GM12801 (cell line): ENCODE measurements around the gene ASAP3.

Experiments used
- TF ChIP-seq, protein P1 (sequence below): IDR thresholded peaks from one replicate; pipeline ENCODE4 v1.5.1; 2011; ENCODE audit warnings: control low read depth; ENCODE audit not compliant: insufficient read length; ENCODE audit errors: extremely low read depth

ASAP3 gene

DNA sequence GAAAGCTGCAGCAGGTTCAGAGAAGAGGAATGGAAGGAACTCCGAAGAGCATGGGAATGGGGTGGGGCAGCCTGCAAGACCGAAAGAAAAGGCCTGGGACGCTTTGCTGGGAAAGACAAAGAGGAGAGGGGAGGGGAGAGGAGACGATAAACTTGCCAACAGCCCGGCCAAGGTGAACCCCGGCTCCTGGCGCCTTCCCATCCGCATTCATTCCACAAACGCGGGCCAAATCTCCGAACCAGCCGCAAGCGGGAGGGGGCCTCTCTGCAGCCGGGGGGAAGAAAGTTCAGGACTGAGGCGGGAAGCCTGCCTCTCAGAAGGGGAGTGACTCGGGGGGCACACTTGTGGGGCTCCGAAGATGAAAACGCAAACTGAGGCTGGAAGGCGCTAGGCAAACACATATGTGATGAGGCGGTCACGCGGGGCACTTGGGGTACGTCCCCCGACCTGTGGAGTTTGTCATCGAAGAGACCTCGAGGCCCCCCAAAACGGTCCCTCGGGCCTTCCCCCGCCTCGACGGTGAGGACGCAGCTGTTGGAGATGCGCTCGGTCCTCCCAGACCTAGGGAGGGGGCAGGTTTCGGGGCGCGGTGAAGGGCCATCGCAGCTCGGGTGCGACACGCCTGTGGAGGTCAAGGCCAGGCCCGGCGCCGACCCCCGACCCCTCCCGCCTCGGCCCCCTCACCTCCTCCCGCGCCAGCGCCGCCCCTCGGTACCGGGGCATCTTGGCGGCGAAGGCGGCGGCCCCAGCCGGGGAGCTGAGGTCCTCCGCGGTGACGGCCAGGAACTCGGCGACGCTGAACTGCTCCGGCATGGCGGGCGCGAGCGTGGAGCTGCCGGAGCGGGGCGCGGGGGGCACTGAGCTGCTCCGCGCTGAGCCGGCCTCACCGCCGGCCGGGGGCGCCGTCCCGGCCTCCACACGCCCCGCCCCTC, at the start of gene ASAP3:
TSS of gene ASAP3 (minus strand) at position 859 of the 932 bp plus-strand sequence. CDS start at position 813, 46 bp downstream.
- TF ChIP-seq, protein P1, sequence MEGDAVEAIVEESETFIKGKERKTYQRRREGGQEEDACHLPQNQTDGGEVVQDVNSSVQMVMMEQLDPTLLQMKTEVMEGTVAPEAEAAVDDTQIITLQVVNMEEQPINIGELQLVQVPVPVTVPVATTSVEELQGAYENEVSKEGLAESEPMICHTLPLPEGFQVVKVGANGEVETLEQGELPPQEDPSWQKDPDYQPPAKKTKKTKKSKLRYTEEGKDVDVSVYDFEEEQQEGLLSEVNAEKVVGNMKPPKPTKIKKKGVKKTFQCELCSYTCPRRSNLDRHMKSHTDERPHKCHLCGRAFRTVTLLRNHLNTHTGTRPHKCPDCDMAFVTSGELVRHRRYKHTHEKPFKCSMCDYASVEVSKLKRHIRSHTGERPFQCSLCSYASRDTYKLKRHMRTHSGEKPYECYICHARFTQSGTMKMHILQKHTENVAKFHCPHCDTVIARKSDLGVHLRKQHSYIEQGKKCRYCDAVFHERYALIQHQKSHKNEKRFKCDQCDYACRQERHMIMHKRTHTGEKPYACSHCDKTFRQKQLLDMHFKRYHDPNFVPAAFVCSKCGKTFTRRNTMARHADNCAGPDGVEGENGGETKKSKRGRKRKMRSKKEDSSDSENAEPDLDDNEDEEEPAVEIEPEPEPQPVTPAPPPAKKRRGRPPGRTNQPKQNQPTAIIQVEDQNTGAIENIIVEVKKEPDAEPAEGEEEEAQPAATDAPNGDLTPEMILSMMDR, result no peak

DNA sequence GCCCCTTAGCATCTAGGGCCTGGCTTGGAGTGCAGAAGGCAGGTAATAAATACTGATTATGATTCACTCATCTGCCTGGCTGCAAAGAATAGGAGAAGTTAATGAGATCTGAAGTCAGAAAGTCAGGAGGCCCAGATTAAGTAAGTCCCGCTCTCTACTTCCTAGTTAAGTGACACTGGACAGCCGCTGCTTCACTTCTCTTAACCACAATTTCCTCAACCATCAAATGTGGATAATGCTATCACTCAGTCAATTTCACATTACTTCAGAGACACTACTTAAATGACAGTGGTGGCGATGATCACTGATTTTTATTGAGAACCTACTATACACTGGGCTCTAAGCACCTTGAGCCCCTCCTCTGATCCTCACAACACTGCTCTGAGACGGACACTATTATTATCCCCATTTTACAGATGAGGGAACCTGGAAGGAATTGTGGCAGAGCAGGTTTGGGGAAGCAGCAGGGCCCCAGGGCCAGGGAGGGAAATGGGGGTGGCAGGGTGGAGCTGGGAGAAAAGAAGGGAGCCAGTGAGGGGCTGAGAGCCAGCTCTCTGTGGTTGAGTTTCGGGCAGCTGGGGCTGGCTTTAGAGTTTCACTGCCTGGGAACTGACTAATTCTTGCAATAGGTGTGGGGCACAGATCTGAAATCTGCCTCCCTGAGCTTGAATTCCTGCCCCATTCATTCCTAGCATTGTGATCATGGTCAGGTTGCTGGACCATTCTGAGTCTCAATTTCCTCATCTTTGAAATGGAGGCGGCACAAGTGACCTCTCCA, 49.5 kb upstream of the ASAP3 start:
- TF ChIP-seq, protein P1, result no peak

DNA sequence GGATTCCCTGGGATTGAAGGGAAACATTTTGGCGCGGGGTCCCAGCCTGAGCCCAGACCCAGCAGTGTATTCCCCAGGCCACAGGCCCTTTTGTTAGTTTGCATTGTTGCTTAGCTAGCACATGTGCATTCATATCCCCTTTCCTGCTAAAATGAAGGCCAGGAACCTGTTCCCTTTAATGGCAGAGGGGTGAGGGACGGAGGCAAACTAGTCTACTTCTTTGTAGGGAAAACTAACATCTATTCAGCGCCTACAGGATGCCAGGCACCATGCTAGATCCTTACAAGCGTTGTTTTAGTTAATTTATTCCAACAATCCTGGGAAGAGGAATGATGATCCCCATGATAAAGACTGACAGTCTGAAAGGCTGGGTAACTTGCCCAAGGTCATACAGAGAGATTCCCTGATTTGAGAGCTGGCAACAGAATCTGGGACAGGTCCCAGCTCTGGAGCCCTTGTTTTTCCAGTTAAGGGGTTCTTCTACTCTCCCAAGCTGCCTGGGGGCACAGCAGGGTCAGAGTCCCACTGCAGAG, 47.6 kb upstream of the ASAP3 start:
- TF ChIP-seq, protein P1, result no peak

DNA sequence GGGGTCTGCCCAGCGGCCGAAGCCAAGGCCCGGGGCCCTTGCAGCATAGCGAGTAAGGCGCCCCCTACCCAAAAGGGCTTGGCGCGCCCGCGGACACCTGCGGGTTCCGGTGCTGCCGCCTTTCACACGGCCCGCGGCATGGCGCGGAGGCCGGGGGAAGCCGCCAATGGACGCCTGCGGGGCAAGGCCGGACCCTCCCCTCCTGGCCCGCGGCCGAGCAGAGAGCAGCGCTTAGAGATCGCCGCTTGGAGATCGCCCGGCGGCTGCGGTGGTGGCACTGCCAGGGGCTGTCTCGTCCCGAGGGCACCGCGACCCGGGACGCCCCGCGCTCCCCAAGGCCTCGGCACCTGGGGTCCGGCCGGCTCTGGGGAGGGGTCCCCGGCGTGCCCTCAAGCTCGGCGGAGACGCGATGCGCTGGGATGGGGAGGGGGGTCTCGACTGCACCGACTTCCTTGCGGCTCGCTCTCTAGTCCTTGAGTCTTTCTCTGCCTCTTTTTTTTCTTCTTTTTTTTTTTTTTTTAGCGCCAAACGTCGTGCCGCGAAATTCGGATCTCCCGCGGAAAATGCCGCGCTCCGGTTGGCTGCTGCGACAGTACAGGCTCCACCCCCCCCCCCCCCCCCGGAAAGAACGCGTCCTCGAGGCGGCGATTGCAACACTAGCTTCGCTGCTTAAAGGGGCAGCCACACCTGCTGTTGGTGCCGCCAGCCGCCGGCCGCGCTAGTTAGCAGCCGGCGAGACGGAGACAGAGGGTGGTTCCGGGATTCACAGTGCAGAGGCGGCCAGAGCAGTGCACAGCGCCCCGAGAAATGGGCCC, 47.0 kb upstream of the ASAP3 start, which contains the start of gene E2F2:
TSS of gene E2F2 (minus strand) at position 487 of the 815 bp plus-strand sequence. CDS start at position 47, 440 bp downstream.
- TF ChIP-seq, protein P1, result no peak

DNA sequence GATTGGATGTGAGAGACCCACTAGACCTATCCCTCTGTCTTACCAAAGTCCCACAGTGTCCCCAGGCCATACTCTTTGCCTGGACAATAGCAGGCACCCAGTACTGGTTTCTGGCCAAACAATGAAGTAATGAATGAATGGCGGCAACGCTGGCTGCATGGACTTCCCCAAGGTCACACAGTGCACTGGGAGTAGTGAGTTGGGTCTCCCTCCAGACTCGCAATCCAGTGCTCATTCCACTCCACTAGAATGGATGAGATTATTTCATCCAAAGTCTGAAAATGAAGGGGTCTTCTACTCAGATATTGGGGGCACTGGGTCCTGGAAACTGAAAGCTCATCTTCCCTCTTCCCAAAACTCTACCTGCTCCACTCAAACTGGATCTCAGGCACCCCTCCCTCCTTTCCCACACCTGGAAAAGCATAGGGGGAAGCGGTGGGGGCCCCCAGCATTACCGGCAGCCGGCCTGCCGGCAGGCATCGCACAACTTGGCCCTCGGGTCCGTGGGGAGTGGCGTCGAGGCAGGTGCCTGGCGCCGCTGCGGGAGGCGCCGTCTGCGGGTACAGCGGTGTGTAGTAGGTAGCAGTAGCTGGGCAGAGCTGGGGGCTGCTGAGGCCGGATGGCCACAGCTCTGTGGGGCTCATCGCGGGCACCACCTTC, 46.2 kb upstream of the ASAP3 start:
- TF ChIP-seq, protein P1, result no peak

DNA sequence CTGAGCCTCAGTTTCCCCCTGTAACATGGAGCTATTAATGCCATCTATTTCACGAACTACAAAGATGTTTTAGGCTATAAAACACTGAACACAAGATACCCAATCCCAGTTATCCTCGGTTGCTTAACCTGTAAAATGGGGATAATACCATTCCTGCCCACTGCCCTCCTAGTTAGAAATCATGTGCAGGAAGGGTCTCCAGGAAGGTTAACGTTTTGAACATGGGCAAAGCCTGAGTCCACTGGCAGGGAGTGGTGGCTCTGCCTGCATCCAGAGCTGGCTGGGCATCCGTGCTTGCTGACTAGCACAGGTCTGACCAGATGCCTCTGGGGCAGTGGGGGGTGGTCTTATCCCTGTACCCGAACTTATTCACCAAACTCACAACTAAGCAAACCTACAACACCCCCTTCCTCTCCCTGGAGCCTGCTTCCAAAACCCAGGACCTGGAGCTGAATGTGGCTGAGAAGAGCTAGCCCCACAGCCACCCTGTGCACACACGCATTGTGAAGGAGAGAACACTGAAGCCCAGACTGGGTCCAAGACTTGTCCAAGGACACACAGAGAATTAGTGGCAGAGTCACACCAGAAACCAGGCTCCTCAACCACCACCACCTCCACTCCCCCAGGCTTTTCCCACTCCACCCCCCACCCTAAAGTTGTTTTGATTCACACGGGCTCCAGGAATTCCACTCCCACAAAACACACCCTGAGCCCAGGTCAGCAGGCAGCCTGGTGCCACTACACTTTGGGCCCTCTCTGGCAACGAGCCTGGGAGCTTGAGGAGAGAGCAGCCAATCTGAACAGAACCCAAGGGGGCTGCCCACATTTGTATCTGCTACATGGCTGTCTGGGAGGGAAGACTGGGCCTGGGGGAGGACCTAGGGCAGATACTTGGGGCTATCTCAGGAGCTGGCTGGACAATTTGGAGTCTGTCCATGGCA, 45.4 kb upstream of the ASAP3 start:
- TF ChIP-seq, protein P1, result no peak
